Left ventricle myocardium inferior (tissue), 1 donor: ENCODE measurements around the gene S100A8. TPM values are rescaled to one million over a fixed set of nuclear protein-coding genes. Genes with fewer than 3 reads are reported as not detected.

Source experiments
- DNase-seq: peaks from one replicate; pipeline ENCODE4 v3.0.0-alpha.2; 2020
- H3K27ac ChIP-seq: fragments of 200-600 bp; replicated peaks from 2 replicates; pipeline ENCODE4 v1.8.0; 2021
- H3K27me3 ChIP-seq: fragments of 200-600 bp; 2 replicates; pipeline ENCODE4 v1.8.0; 2021; ENCODE audit warnings: low read depth
- H3K36me3 ChIP-seq: fragments of 200-600 bp; 2 replicates; pipeline ENCODE4 v1.8.0; 2021
- H3K4me1 ChIP-seq: fragments of 200-600 bp; 2 replicates; pipeline ENCODE4 v1.8.0; 2021
- H3K4me3 ChIP-seq: fragments of 200-600 bp; 2 replicates; pipeline ENCODE4 v1.8.0; 2021; ENCODE audit warnings: mild to moderate bottlenecking, moderate library complexity
- H3K9me3 ChIP-seq: fragments of 200-600 bp; replicated peaks from 2 replicates; pipeline ENCODE4 v1.8.0; 2021
- CTCF ChIP-seq: fragments of 200-600 bp; IDR thresholded peaks from 2 replicates; pipeline ENCODE4 v1.8.0; 2021; ENCODE audit warnings: antibody characterized with exemption, mild to moderate bottlenecking, borderline replicate concordance
- intact Hi-C: fragments of 100-400 bp; cut with micrococcal nuclease; formaldehyde crosslinking; loops from one replicate; pipeline ENCODE4 v1.11.0; 2022
- total RNA-seq: library from RNA; stranded (reverse); fragmentation: NEBNext Ultra II Directional; extraction: Animal tissue kit (Norgen Biotek cat#: 25700); gene quantifications from one replicate; pipeline ENCODE4 v1.2.1, GENCODE V29; 2021
- donor health status: DM: no; HTN: yes; CAD: no; lungs with severe emphysema.

S100A8 gene
- total RNA-seq, 1 donor from 2014 or later, result 26.6 TPM

GRCh38 chr1:153430166-153430553 is 39.3 kb upstream of the S100A8 start:
- no peak for DNase-seq
- Histone ChIP-seq H3K27me3 (peaks cover 72% of the 10 kb centered on the region), H3K4me3 (no peak overlapping the region), H3K9me3 (no peaks in the 10 kb centered on the region), H3K36me3 (no peaks in the 10 kb centered on the region), H3K27ac (no peak overlapping the region), H3K4me1 (no peaks in the 10 kb centered on the region)
- no peak for TF ChIP-seq CTCF
- intact Hi-C loops, result no loop called here

GRCh38 chr1:153429266-153430165 is 38.6 kb upstream of the S100A8 start:
- no peaks in the 10 kb centered on the region for H3K9me3 ChIP-seq
- no peak for DNase-seq
- H3K36me3 ChIP-seq, result no peaks in the 10 kb centered on the region

DNA sequence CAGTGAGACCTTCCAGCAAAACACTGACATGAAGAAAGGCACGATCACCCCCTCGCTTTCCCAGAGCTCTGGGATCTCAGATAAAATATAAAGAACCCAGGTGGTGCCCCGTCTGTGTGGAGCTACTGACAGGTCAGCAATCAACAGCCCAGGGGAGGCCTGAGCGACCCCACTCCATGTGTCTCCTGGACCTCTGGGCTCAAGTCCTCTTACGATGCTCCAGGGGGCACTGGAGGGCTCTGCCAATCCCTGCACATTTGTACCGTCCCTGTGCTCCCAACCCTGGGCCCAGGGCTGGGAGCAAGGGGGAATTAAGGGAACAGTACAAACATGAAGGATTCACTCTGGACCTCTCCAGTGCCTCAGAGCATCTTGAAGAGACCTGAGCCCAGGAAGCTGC is 37.9 kb upstream of the S100A8 start:
- Histone ChIP-seq H3K27ac (no peak overlapping the region), H3K27me3 (peaks cover 70% of the 10 kb centered on the region), H3K36me3 (no peaks in the 10 kb centered on the region), H3K9me3 (no peaks in the 10 kb centered on the region), H3K4me3 (no peak overlapping the region), H3K4me1 (no peaks in the 10 kb centered on the region)
- intact Hi-C loops, result no loop called here
- DNase-seq, result no peak
- no peak for TF ChIP-seq CTCF

More at GRCh38 chr1:153429266-153430165, 38.6 kb upstream of the S100A8 start:
- Histone ChIP-seq H3K4me3 (no peak overlapping the region), H3K27me3 (peaks cover 69% of the 10 kb centered on the region), H3K27ac (no peak overlapping the region), H3K4me1 (no peaks in the 10 kb centered on the region)
- no peak for TF ChIP-seq CTCF
- intact Hi-C loops, result no loop called here

DNA sequence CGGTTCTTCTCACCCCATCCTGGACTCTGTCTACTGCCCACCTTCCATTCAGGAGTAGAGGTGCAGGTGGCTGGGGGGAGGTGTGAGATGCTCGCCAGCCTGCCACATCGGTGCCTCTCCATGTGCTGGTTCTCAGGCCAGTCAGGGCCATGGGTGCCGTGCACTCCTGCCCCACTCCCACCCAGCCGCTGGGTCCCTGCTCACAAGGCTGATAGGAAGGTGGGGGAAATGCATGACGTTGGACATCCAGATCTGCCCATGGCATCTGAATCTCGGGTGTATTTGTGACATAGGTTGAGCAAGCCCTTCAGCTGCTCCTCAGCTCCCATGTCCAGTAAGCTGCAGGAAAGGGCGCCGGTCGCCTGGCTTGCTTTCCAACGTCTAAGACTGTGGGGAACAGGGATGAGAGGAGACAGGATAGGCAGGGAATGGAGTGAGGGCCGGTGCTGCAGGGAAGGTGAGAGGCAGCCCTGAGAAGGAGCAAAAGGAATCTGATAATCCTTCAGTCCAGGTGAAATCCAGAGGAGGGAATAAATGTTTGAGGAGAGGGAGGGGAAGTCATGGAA is 37.3 kb upstream of the S100A8 start:
- Histone ChIP-seq H3K9me3 (no peaks in the 10 kb centered on the region), H3K36me3 (no peaks in the 10 kb centered on the region), H3K27me3 (peaks cover 66% of the 10 kb centered on the region), H3K4me1 (no peaks in the 10 kb centered on the region), H3K4me3 (no peak overlapping the region), H3K27ac (no peak overlapping the region)
- intact Hi-C loops, result no loop called here
- DNase-seq, result no peak
- no peak for TF ChIP-seq CTCF

GRCh38 chr1:153426809-153427208 is 35.9 kb upstream of the S100A8 start:
- no peak for TF ChIP-seq CTCF
- H3K36me3 ChIP-seq, result no peaks in the 10 kb centered on the region
- no peak for DNase-seq
- H3K4me1 ChIP-seq, result no peaks in the 10 kb centered on the region
- intact Hi-C loops, result no loop called here
- H3K27ac ChIP-seq, result no peak overlapping the region
- H3K9me3 ChIP-seq, result no peaks in the 10 kb centered on the region
- H3K4me3 ChIP-seq, result no peak overlapping the region
- H3K27me3 ChIP-seq, result peaks cover 64% of the 10 kb centered on the region
